ENCODE data around the gene SORCS1.

Gene SORCS1

GRCh38 chr10:106714734-106715555 lies 449.6 kb downstream of the SORCS1 start:
- DNase-seq, result no peak

GRCh38 chr10:106713846-106714245 lies 450.7 kb downstream of the SORCS1 start:
- no peak for DNase-seq

GRCh38 chr10:106712988-106713387 lies 451.5 kb downstream of the SORCS1 start:
- DNase-seq, result no peak

GRCh38 chr10:106711313-106711906 lies 453.1 kb downstream of the SORCS1 start:
- peak; percentile 7 to 44 for DNase-seq

GRCh38 chr10:106708506-106708905 lies 456.0 kb downstream of the SORCS1 start:
- no peak for DNase-seq

GRCh38 chr10:106707657-106708056 lies 456.8 kb downstream of the SORCS1 start:
- no peak for DNase-seq

GRCh38 chr10:106706127-106706526 lies 458.4 kb downstream of the SORCS1 start:
- DNase-seq, result no peak

GRCh38 chr10:106705681-106706100 lies 458.8 kb downstream of the SORCS1 start:
- peak in 1 of 2 experiments; percentile 50 for DNase-seq

GRCh38 chr10:106696239-106696638 lies 468.3 kb downstream of the SORCS1 start:
- DNase-seq, result no peak

- DNase-seq, result no peak
Observed at GRCh38 chr10:106694696-106695095, 469.8 kb downstream of the SORCS1 start.

- DNase-seq, result no peak
Observed at GRCh38 chr10:106682175-106682574, 482.3 kb downstream of the SORCS1 start.

- DNase-seq, result no peak
Observed at GRCh38 chr10:106680061-106680460, 484.4 kb downstream of the SORCS1 start.

GRCh38 chr10:106679314-106679713 lies 485.2 kb downstream of the SORCS1 start:
- DNase-seq, result no peak

GRCh38 chr10:106672517-106673175 lies 491.9 kb downstream of the SORCS1 start:
- no peak for DNase-seq

- no peak for DNase-seq
Observed at GRCh38 chr10:106661767-106662140, 502.8 kb downstream of the SORCS1 start.

GRCh38 chr10:106661133-106661766 lies 503.3 kb downstream of the SORCS1 start:
- DNase-seq, result no peak

- DNase-seq, result no peak
Observed at GRCh38 chr10:106660550-106660949, 504.0 kb downstream of the SORCS1 start.

- no peak for DNase-seq
Observed at GRCh38 chr10:106655636-106656035, 508.9 kb downstream of the SORCS1 start.

- DNase-seq, result no peak
Observed at GRCh38 chr10:106655165-106655564, 509.3 kb downstream of the SORCS1 start.

- DNase-seq, result no peak
Observed at GRCh38 chr10:106652279-106652678, 512.2 kb downstream of the SORCS1 start.

- DNase-seq, result no peak
Observed at GRCh38 chr10:106648534-106649481, 515.7 kb downstream of the SORCS1 start.

- DNase-seq, result no peak
Observed at GRCh38 chr10:106643473-106643872, 521.0 kb downstream of the SORCS1 start.

Measured in NCI-H526 (cell line).